ENCODE measurements around the gene HGF. TPM values are rescaled to one million over a fixed set of nuclear protein-coding genes. Genes with fewer than 3 reads are reported as not detected.

HGF gene
- total RNA-seq, 4 donors from 2014 or later = 9.7 to 31.4 (median 12.6) TPM

GRCh38 chr7:81803267-81803666 lies 33.4 kb upstream of the HGF start:
- intact Hi-C loops (cut with DNase I) = no loop called here
- Histone ChIP-seq H3K4me3 (replicated peaks in 1 of 3) (no peak overlapping the region), H3K4me1 (no peaks in the 10 kb centered on the region), H3K27me3 (no peaks in the 10 kb centered on the region), H3K27ac (no peak overlapping the region), H3K9me3 (no peaks in the 10 kb centered on the region), H3K36me3 (no peaks in the 10 kb centered on the region)
- TF ChIP-seq POLR2A (IDR thresholded peaks at IDR 0.05) = no peak
- TF ChIP-seq, protein P1, sequence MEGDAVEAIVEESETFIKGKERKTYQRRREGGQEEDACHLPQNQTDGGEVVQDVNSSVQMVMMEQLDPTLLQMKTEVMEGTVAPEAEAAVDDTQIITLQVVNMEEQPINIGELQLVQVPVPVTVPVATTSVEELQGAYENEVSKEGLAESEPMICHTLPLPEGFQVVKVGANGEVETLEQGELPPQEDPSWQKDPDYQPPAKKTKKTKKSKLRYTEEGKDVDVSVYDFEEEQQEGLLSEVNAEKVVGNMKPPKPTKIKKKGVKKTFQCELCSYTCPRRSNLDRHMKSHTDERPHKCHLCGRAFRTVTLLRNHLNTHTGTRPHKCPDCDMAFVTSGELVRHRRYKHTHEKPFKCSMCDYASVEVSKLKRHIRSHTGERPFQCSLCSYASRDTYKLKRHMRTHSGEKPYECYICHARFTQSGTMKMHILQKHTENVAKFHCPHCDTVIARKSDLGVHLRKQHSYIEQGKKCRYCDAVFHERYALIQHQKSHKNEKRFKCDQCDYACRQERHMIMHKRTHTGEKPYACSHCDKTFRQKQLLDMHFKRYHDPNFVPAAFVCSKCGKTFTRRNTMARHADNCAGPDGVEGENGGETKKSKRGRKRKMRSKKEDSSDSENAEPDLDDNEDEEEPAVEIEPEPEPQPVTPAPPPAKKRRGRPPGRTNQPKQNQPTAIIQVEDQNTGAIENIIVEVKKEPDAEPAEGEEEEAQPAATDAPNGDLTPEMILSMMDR (IDR thresholded peaks at IDR 0.05) = no peak
- DNase-seq = no peak
- WGBS, 2 donors = 67 to 74% methylated on average over 5 of the region's 5 CpGs

- no peaks in the 10 kb centered on the region for H3K36me3 ChIP-seq
- TF ChIP-seq, protein P1 (IDR thresholded peaks at IDR 0.05) = no peak
- TF ChIP-seq POLR2A (IDR thresholded peaks at IDR 0.05) = no peak
- H3K9me3 ChIP-seq = no peaks in the 10 kb centered on the region
- no peak overlapping the region for H3K27ac ChIP-seq
- no peak for DNase-seq
- H3K4me3 ChIP-seq (replicated peaks in 1 of 3) = no peak overlapping the region
- intact Hi-C loops (cut with DNase I) = no loop called here
- no peaks in the 10 kb centered on the region for H3K27me3 ChIP-seq
- no peaks in the 10 kb centered on the region for H3K4me1 ChIP-seq
- 20 to 26% methylated on average over 1 of the region's 1 CpG for WGBS, 2 donors
Observed at GRCh38 chr7:81802251-81802650, 32.4 kb upstream of the HGF start.

DNA sequence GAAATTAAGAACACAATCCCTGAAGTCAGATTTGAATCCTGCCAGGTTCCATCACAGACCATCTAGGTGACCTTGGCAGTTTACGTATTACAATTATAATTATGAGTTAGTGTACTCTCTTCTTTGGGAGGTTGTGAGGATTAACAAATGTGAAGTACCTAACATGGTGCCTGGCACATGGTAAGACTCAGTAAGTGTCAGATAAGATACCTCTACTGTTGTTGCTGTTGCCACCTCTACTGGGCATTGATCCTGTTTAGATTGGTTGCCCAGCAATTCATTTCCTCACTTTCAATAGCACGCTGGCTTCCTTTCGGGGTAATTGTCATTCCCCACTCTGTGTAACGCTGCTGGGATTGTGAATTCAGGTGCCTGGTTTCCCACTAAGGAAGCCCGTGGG lies 31.7 kb upstream of the HGF start:
- Histone ChIP-seq H3K4me1 (no peaks in the 10 kb centered on the region), H3K4me3 (replicated peaks in 1 of 3) (no peak overlapping the region), H3K9me3 (no peaks in the 10 kb centered on the region), H3K36me3 (no peaks in the 10 kb centered on the region), H3K27me3 (no peaks in the 10 kb centered on the region), H3K27ac (no peak overlapping the region)
- DNase-seq = no peak
- intact Hi-C loops (cut with DNase I) = no loop called here
- TF ChIP-seq, protein P1 (IDR thresholded peaks at IDR 0.05) = no peak
- TF ChIP-seq POLR2A (IDR thresholded peaks at IDR 0.05) = no peak
- 96% methylated on average over 5 of the region's 5 CpGs for WGBS, 2 donors

GRCh38 chr7:81791568-81792518 lies 22.0 kb upstream of the HGF start:
- Histone ChIP-seq H3K4me1 (no peaks in the 10 kb centered on the region), H3K9me3 (no peaks in the 10 kb centered on the region), H3K36me3 (no peaks in the 10 kb centered on the region), H3K4me3 (replicated peaks in 1 of 3) (no peak overlapping the region), H3K27ac (no peak overlapping the region), H3K27me3 (no peaks in the 10 kb centered on the region)
- 84 to 85% methylated on average over 12 of the region's 12 CpGs for WGBS, 2 donors
- no peak for TF ChIP-seq POLR2A (IDR thresholded peaks at IDR 0.05)
- TF ChIP-seq, protein P1 (IDR thresholded peaks at IDR 0.05) = no peak
- no peak for DNase-seq
- intact Hi-C loops (cut with DNase I) = no loop called here

GRCh38 chr7:81790686-81791085 lies 20.8 kb upstream of the HGF start:
- intact Hi-C loops (cut with DNase I) = no loop called here
- H3K27me3 ChIP-seq = no peaks in the 10 kb centered on the region
- WGBS, 2 donors = 66 to 82% methylated on average over 1 of the region's 1 CpG
- H3K27ac ChIP-seq = no peak overlapping the region
- no peak overlapping the region for H3K4me3 ChIP-seq (replicated peaks in 1 of 3)
- H3K36me3 ChIP-seq = no peaks in the 10 kb centered on the region
- H3K4me1 ChIP-seq = no peaks in the 10 kb centered on the region
- TF ChIP-seq POLR2A (IDR thresholded peaks at IDR 0.05) = no peak
- TF ChIP-seq, protein P1 (IDR thresholded peaks at IDR 0.05) = no peak
- DNase-seq = no peak
- H3K9me3 ChIP-seq = no peaks in the 10 kb centered on the region
